22Rv1 (cell line): Measurements from ENCODE around the gene ZBTB11.
"Not testable (repeated sequence)": the region's sequence is repeated elsewhere in the genome, so short reads cannot be mapped to it uniquely, and the experiment has no call there.

Source experiments
- H3K27ac ChIP-seq: fragments of 450-650 bp; 2 replicates; pipeline ENCODE4 v1.5.1; 2017
- ZFX ChIP-seq: fragments of 450-650 bp; IDR thresholded peaks from 2 replicates; pipeline ENCODE4 v1.6.1; 2017; ENCODE audit warnings: antibody characterized with exemption, borderline replicate concordance
- TF ChIP-seq, protein P1 (sequence below): fragments of 450-650 bp; IDR thresholded peaks from 2 replicates; pipeline ENCODE4 v1.5.1; 2017; ENCODE audit warnings: mild to moderate bottlenecking

The ZBTB11 gene

DNA sequence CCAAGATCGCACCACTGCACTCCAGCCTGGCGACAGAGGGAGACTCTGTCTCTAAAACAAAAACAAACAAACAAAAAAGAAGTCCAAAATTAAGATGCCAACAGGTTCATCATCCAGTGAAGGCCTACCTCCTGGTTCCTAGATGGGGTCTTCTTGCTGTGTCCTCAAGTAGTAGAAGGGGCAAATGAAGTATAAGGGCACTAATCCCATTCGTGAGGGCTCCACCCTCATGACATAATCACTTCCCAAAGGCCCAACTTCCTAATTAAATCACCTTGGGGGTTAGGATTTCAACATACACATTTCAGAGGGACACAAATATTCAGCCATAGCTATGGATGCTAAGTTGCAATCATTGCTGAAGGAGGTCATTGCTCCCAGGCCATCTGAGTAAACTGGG, 57.2 kb downstream of the ZBTB11 start:
- H3K27ac ChIP-seq = no peak overlapping the region
- TF ChIP-seq ZFX = no peak
- TF ChIP-seq, protein P1, sequence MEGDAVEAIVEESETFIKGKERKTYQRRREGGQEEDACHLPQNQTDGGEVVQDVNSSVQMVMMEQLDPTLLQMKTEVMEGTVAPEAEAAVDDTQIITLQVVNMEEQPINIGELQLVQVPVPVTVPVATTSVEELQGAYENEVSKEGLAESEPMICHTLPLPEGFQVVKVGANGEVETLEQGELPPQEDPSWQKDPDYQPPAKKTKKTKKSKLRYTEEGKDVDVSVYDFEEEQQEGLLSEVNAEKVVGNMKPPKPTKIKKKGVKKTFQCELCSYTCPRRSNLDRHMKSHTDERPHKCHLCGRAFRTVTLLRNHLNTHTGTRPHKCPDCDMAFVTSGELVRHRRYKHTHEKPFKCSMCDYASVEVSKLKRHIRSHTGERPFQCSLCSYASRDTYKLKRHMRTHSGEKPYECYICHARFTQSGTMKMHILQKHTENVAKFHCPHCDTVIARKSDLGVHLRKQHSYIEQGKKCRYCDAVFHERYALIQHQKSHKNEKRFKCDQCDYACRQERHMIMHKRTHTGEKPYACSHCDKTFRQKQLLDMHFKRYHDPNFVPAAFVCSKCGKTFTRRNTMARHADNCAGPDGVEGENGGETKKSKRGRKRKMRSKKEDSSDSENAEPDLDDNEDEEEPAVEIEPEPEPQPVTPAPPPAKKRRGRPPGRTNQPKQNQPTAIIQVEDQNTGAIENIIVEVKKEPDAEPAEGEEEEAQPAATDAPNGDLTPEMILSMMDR = no peak

DNA sequence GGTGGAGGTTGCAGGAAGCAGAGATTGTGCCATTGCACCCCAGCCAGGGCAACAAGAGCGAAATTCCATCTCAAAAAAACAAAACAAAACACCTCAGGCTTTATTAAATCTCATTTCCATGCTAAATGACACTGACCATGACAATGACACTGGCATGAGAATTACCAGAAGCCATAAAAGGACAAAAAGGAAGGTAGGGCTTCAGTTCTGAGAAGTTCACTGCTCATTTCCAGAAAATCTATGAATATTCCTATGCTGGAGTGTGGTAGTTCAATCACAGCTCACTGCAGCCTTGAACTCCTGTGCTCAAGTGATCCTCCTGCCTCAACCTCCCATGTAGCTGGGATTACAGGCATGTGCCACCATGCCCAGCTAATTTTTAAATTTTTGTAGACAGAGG, 58.2 kb downstream of the ZBTB11 start:
- TF ChIP-seq ZFX = no peak
- TF ChIP-seq, protein P1 = no peak
- no peak overlapping the region for H3K27ac ChIP-seq

DNA sequence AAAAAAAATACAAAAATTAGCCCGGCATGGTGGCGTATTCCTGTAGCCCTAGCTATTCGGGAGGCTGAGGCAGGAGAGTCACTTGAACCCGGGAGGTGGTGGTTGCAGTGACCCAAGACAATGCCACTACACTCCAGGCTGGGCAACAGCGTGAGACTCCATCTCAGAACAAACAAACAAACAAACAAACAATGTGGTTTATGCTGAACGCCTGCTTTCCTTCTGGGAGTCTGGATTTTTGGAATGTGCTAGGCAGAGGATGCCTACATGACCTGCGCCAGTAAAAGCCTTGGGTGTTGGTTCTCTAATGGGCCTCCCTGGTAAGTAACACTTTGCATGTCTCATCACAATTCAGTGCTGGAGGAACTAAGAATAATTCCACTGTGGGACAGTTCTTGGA, 59.5 kb downstream of the ZBTB11 start:
- no peak overlapping the region for H3K27ac ChIP-seq
- no peak for TF ChIP-seq ZFX
- TF ChIP-seq, protein P1 = no peak

DNA sequence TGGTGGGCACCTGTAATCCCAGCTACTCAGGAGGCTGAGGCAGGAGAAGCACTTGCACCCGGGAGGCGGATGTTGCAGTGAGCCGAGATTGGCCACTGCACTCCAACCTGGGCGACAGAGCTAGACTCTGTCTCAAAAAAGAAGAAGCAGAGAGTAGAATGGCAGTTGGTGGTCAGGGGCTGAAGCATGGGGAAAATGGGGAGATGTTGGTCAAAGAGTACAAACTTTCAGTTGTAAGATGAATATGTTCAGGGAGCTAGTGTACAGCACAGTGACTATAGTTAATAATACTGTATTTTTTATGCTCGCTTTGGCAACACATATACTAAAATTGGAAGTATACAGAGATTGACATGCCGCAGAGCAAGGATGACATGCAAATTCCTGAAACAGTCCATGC, 61.4 kb downstream of the ZBTB11 start:
- TF ChIP-seq ZFX = no peak
- no peak overlapping the region for H3K27ac ChIP-seq

DNA sequence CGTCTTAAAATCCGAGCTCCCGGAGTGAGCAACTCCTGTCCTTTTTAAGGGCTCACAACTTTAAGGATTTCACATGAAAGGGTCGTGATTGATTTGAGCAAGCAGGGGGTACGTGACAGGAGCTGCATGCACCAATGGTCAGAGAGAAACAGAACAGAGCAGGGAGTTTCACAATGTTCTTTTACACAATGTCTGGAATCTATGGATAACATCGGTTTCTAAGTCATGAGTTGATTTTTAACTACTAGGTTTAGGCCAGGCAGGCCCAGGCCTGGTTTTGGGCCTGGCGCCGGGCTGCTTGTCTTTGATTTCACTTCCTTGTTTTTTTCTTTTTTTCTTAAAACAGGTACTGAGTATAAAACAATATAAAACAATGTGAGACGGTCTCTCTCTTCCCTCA, 63.9 kb downstream of the ZBTB11 start:
- H3K27ac ChIP-seq = not testable (repeated sequence)

DNA sequence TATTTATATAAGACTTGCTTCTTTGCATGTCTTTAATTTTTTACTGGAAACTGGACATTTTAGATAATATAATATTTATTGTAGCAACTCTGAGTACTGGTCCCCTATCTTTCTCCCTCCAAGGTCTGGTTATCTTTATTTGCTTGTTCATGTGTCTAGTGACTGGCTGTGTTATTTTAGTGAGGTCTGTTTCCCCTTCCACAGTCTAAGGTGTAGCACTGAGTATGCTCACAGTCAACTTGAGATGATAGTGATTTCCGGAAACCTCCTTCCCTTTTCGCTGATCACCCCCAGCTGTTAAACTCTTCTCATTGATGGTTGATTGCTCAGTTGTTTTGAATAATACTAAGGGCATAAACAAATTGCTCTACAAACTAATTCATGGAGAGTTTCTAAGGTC, 65.9 kb downstream of the ZBTB11 start:
- TF ChIP-seq, protein P1 = no peak
- no peak for TF ChIP-seq ZFX
- no peak overlapping the region for H3K27ac ChIP-seq

DNA sequence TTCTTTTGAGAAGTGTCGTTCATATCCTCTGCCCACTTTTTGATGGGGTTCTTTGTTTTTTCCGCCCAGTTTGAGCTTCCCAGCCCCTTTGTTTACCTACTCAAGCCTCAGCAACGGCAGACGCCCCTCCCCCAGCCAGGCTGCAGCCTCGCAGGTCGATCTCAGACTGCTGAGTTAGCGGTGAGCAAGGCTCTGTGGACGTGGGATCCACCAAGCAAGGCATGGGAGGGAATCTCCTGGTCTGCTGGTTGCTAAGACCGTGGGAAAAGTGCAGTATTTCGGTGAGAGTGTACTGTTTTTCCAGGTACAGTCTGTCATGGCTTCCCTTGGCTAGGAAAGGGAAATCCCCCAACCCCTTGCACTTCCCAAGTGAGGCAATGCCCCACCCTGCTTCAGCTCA, 71.5 kb downstream of the ZBTB11 start:
- H3K27ac ChIP-seq = not testable (repeated sequence)

DNA sequence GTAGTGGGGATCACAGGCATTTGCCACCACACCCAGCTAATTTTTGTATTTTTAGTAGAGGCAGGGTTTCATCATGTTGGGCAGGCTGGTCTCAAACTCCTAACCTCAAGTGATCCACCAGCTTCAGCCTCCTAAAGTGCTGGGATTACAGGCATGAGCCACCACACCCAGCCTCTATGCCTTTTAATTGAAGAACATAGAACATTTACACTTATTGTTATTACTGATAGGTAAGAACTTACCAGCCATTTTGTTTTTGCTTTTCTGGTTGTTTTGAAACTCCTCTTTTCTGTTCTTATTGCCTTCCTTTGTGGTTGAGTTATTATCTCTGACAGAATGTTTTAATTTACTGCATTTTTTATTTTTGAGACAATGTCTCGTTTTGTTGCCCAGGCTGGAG, 73.7 kb downstream of the ZBTB11 start:
- no peak for TF ChIP-seq ZFX
- TF ChIP-seq, protein P1 = no peak
- no peak overlapping the region for H3K27ac ChIP-seq

DNA sequence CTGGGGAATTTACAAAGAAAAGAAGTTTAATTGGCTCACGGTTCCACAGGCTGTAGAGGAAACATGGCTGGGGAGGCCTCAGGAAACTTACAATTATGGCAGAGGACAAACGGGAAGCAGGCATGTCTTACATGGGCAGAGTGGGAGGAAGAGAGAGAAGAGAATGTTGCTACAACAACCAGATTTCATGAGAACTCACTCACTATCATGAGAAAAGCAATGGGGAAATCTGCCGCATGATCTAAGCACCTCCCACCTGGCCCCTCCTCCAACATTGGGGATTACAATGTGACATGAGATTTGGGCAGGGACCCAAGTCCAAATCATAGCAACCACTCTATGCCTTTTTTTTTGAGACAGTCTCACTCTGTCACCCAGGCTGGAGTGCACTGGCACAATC, 74.2 kb downstream of the ZBTB11 start:
- no peak overlapping the region for H3K27ac ChIP-seq

More for the DNA sequence above, 74.2 kb downstream of the ZBTB11 start:
- TF ChIP-seq ZFX = no peak
